Suprapubic skin (tissue), 4 donors: Measurements from ENCODE around the gene LPIN3. TPM values are rescaled to one million over a fixed set of nuclear protein-coding genes. Genes with fewer than 3 reads are reported as not detected.
A peak's percentile ranks its signal among the peaks of the same experiment; 100 is the strongest.

Experiments used
- DNase-seq, 2 donors: peaks; one replicate each; pipeline ENCODE4 v3.0.0-alpha.2; 2019; ENCODE audit warnings: low spot score in 2 of 2
- H3K27ac ChIP-seq: fragments of 200-600 bp; sonication (generic); one replicate; pipeline ENCODE4 v1.5.1; 2019
- H3K27me3 ChIP-seq: fragments of 200-600 bp; sonication (generic); one replicate; pipeline ENCODE4 v1.5.1; 2019
- H3K36me3 ChIP-seq: fragments of 200-600 bp; sonication (generic); one replicate; pipeline ENCODE4 v1.5.1; 2019
- H3K4me1 ChIP-seq: fragments of 200-600 bp; sonication (generic); one replicate; pipeline ENCODE4 v1.5.1; 2019
- H3K4me3 ChIP-seq: fragments of 200-600 bp; sonication (generic); one replicate; pipeline ENCODE4 v1.5.1; 2019; ENCODE audit warnings: mild to moderate bottlenecking
- H3K9me3 ChIP-seq: fragments of 200-600 bp; sonication (generic); one replicate; pipeline ENCODE4 v1.5.1; 2019
- EP300 ChIP-seq: sonication (generic); formaldehyde crosslinking; IDR thresholded peaks from one replicate; pipeline ENCODE4 v1.6.1; 2017; ENCODE audit warnings: antibody characterized with exemption
- POLR2A ChIP-seq, 2 donors: fragments of 450-650 bp; IDR thresholded peaks; one replicate each; pipeline ENCODE4 v1.6.1; 2017; ENCODE audit warnings: antibody characterized with exemption in 2 of 2, mild to moderate bottlenecking in 2 of 2, moderate library complexity in 2 of 2
- POLR2AphosphoS5 ChIP-seq, 3 donors: sonication (generic); formaldehyde crosslinking; IDR thresholded peaks; one replicate each; pipeline ENCODE4 v1.6.1; 2017; ENCODE audit warnings: antibody characterized with exemption in 3 of 3
- WGBS: methylation state at CpG from one replicate; pipeline ENCODE4 v1.1.5; 2018; 5-methylcytosine and 5-hydroxymethylcytosine counted together
- total RNA-seq, 4 donors: library from RNA; depleted of rRNA; stranded (reverse); fragments of >200 nt; gene quantifications; one replicate each; pipeline ENCODE4 v1.1.0, GENCODE V29; 2016
- TF ChIP-seq, protein P1 (sequence below), 2 donors: fragments of 200-600 bp in 1 of 2; fragments of 450-650 bp in 1 of 2; sonication (generic) in 1 of 2; IDR thresholded peaks; one replicate each; pipeline ENCODE4 v1.5.1; 2016 to 2019; ENCODE audit warnings: antibody characterized with exemption in 2 of 2, mild to moderate bottlenecking in 1 of 2, moderate library complexity in 1 of 2

The LPIN3 gene
- total RNA-seq, 4 donors from 2014 or later, result 74.6 to 213 (median 85.2) TPM

DNA sequence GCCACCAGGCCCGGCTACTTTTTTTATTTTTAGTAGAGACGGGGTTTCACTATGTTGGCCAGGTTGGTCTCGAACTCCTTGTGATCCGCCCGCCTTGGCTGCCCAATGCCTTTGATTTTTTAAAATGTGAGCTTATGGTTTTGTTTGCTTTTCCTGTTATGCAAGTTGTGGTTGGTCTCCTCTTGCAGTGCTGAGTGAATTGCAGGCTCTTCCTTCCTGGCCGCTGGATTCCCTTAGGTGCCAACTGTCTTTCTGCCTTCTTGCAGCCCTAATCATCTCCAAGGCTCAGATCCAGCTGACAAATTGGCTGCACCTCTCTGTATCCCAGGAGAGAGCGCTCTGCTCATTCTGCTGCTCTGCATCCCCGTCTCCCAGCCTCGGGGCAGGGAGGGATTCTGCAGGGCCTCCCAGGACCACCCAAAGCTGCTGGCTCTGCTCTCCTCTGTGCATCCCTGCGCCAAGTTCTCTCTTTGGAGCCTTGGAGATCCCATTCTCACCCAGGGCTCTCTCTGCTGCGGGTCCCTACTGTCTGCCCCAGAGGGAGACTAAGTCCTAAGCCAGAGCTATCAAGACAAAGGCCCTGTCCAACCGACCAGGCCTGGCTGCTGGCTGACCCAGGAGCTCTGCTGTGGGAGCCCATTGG is 40.1 kb downstream of the LPIN3 start:
- H3K4me3 ChIP-seq, result no peak overlapping the region
- DNase-seq, result peak in 1 of 2 donors; percentile 37
- TF ChIP-seq, protein P1, sequence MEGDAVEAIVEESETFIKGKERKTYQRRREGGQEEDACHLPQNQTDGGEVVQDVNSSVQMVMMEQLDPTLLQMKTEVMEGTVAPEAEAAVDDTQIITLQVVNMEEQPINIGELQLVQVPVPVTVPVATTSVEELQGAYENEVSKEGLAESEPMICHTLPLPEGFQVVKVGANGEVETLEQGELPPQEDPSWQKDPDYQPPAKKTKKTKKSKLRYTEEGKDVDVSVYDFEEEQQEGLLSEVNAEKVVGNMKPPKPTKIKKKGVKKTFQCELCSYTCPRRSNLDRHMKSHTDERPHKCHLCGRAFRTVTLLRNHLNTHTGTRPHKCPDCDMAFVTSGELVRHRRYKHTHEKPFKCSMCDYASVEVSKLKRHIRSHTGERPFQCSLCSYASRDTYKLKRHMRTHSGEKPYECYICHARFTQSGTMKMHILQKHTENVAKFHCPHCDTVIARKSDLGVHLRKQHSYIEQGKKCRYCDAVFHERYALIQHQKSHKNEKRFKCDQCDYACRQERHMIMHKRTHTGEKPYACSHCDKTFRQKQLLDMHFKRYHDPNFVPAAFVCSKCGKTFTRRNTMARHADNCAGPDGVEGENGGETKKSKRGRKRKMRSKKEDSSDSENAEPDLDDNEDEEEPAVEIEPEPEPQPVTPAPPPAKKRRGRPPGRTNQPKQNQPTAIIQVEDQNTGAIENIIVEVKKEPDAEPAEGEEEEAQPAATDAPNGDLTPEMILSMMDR (IDR thresholded peaks at IDR 0.05), result no peak
- TF ChIP-seq EP300 (no peak), POLR2A (IDR thresholded peaks at IDR 0.05) (no peak), POLR2AphosphoS5 (IDR thresholded peaks at IDR 0.05) (no peak)
- 28% methylated on average over 11 of the region's 12 CpGs for WGBS
- no peaks in the 10 kb centered on the region for H3K36me3 ChIP-seq
- no peaks in the 10 kb centered on the region for H3K27me3 ChIP-seq
- H3K9me3 ChIP-seq, result no peaks in the 10 kb centered on the region
- H3K27ac ChIP-seq, result no peak overlapping the region
- H3K4me1 ChIP-seq, result no peaks in the 10 kb centered on the region

DNA sequence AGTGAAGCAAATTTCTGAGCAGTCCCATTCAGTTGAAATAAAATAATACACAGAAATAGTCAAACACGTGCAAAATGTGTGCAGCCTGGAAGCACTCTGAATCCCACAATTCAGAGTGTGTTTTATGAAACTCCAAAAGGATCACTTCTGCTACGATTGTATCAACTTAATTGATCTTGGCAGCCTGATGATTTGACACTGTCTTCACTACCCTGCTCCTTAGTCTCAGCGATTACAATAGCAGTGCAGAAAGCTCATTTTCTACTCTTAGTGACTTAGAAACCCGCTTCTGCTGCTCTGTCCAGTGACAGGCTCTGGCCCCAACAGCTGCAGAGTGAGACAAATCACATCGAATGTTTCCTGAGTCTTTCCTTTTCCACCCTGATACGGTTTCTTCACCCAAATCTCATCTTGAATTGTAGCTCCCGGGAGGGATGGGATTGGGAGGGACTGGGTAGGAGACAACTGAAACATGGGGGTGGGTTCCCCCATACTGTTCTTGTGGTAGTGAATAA is 42.2 kb downstream of the LPIN3 start:
- TF ChIP-seq EP300 (no peak), POLR2A (IDR thresholded peaks at IDR 0.05) (no peak), POLR2AphosphoS5 (IDR thresholded peaks at IDR 0.05) (no peak)
- TF ChIP-seq, protein P1 (IDR thresholded peaks at IDR 0.05), result no peak

DNA sequence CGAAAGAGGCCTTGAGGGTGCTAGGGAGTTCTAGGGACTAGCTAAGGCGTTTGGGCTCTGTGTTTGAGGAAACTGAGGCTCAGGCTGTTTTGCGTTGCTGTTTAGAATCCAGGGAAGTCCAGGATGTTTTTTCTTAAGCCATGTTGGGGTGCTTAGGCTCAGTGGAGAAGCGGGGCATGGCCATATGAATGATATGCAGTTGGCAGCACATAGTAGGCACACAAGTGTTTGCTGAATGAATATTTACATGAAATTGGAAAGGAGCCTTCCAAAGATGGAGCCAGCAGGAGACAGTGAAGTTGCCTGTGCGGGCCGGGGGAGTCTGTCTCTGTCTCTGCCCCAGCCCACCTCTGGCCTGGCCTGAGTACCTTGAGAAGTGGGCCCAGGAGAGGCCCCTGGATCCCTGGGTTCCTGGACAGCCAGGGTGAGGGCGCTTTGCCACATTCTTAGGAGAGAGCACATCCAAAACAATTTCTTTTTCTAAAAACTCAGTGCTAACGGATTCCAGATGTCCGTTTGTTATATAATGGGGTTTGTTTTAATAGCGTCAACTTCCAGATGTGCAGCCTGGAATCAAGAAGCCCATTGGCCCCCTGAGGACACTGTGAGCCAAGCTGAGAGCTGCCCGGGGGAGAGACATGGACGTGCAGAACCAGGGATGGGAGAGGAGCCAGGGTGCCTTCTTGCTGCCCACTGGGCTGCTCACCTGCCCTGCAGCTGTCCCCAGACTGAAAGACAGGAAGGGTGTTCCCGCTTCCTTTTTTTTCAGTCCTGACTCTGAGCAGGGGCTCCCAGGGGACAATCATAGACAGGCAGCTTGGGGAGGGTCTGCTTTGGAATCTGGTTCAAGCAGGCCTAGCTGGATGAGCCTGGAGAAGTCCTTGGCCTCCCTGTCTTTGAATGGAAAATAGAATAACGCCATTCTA is 46.1 kb downstream of the LPIN3 start:
- H3K36me3 ChIP-seq, result no peaks in the 10 kb centered on the region
- no peak overlapping the region for H3K27ac ChIP-seq
- peak in 1 of 2 donors; percentile 35 for DNase-seq
- no peak overlapping the region for H3K4me3 ChIP-seq
- H3K4me1 ChIP-seq, result peaks cover 16% of the 10 kb centered on the region
- TF ChIP-seq, protein P1 (IDR thresholded peaks at IDR 0.05), result no peak
- TF ChIP-seq POLR2AphosphoS5 (IDR thresholded peaks at IDR 0.05) (no peak), EP300 (no peak), POLR2A (IDR thresholded peaks at IDR 0.05) (no peak)
- H3K27me3 ChIP-seq, result no peaks in the 10 kb centered on the region
- WGBS, result 73% methylated on average over 14 of the region's 14 CpGs
- no peaks in the 10 kb centered on the region for H3K9me3 ChIP-seq

More for the DNA sequence above, 42.2 kb downstream of the LPIN3 start:
- no peak overlapping the region for H3K27ac ChIP-seq
- WGBS, result 62% methylated on average over 7 of the region's 7 CpGs
- H3K27me3 ChIP-seq, result no peaks in the 10 kb centered on the region
- no peak for DNase-seq
- no peaks in the 10 kb centered on the region for H3K36me3 ChIP-seq
- H3K9me3 ChIP-seq, result no peaks in the 10 kb centered on the region
- no peak overlapping the region for H3K4me3 ChIP-seq
- peaks cover 9% of the 10 kb centered on the region for H3K4me1 ChIP-seq

DNA sequence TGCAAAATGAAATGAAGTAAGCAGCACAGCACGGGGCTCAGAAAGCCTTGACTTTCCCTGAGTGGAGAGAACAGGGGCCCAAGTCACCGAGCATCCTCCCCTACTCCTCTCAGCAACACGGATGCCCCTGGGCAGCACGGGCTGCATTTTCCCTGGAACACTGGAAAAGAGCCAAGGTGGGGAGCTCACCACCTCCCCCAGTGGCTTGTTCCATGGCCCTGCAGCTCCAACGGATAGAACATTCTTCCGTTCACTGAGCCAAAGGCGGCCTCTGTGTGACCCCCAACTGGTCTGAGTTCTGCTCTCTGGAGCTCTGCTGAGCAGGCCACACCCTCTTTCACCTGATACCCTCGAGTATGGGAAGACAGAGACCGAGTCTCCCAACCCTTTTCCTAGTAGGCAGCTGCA is 46.8 kb downstream of the LPIN3 start:
- DNase-seq, result peak in 1 of 2 donors; percentile 58
- 38% methylated on average over 9 of the region's 9 CpGs for WGBS
- Histone ChIP-seq H3K9me3 (no peaks in the 10 kb centered on the region), H3K4me3 (no peak overlapping the region), H3K4me1 (peaks cover 23% of the 10 kb centered on the region), H3K27ac (no peak overlapping the region), H3K27me3 (no peaks in the 10 kb centered on the region), H3K36me3 (no peaks in the 10 kb centered on the region)
- TF ChIP-seq, protein P1 (IDR thresholded peaks at IDR 0.05), result no peak
- TF ChIP-seq POLR2AphosphoS5 (IDR thresholded peaks at IDR 0.05), result no peak
- TF ChIP-seq POLR2A (IDR thresholded peaks at IDR 0.05), result no peak
- TF ChIP-seq EP300, result no peak

DNA sequence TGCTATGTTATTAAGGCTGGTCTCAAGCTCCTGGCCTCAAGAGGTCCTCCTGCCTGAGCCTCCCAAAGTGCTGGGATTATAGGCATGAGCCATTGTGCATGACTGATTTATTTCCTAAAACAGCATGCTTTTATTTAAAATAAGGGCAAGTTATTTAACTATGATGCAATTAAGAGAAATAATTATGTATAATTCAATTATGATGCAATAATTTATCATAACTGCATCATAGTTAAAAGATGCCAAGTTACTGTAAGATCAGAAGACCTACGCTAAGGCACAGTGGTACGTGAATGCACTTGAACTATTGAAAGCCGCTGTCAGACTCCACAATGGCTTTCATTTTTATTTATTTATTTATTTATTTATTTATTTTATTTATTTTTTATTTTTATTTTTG is 50.3 kb downstream of the LPIN3 start:
- no peak for TF ChIP-seq POLR2A (IDR thresholded peaks at IDR 0.05)
- TF ChIP-seq, protein P1 (IDR thresholded peaks at IDR 0.05), result no peak
- TF ChIP-seq POLR2AphosphoS5 (IDR thresholded peaks at IDR 0.05), result no peak
- no peak for TF ChIP-seq EP300
- H3K4me1 ChIP-seq, result peaks cover 56% of the 10 kb centered on the region

More for the DNA sequence above, 50.3 kb downstream of the LPIN3 start:
- H3K9me3 ChIP-seq, result no peaks in the 10 kb centered on the region
- no peak overlapping the region for H3K4me3 ChIP-seq
- no peaks in the 10 kb centered on the region for H3K36me3 ChIP-seq
- H3K27me3 ChIP-seq, result no peaks in the 10 kb centered on the region
- no peak for DNase-seq
- WGBS, result 95% methylated on average over 3 of the region's 3 CpGs
- H3K27ac ChIP-seq, result no peak overlapping the region
